BJ (cell line): ENCODE data around the gene DUSP28. TPM values are rescaled to one million over a fixed set of nuclear protein-coding genes. Genes with fewer than 3 reads are reported as not detected.

Source experiments
- CTCF ChIA-PET: fragments of 350-600 bp; formaldehyde crosslinking; extraction: SDS; loops from one replicate; lab custom pipeline; 2021; ENCODE audit warnings: antibody characterized with exemption, inconsistent platforms; lab: Yijun Ruan, JAX
- POLR2A ChIA-PET: fragments of 300-600 bp; sonication (Branson Sonifier 250); formaldehyde crosslinking; extraction: SDS; loops from one replicate; lab custom pipeline; 2021; ENCODE audit warnings: antibody characterized with exemption; lab: Charles Lee
- DNase-seq: peaks from one replicate; pipeline ENCODE4 v3.0.0-alpha.2; 2011; ENCODE audit warnings: low read depth
- H3K27me3 ChIP-seq: 2 replicates; pipeline ENCODE4 v1.6.0; 2011; ENCODE audit warnings: low read length; ENCODE audit not compliant: control insufficient read depth, insufficient read depth
- H3K36me3 ChIP-seq: 2 replicates; pipeline ENCODE4 v1.5.1; 2011; ENCODE audit warnings: low read length; ENCODE audit not compliant: control insufficient read depth, insufficient read depth
- H3K4me3 ChIP-seq: 2 replicates; pipeline ENCODE4 v1.5.1; 2011; ENCODE audit warnings: low read depth, mild to moderate bottlenecking, control low read depth, low read length
- CTCF ChIP-seq: IDR thresholded peaks from 2 replicates; pipeline ENCODE4 v1.5.1; 2011; ENCODE audit warnings: low read depth, mild to moderate bottlenecking, control low read depth, inconsistent platforms, low read length, moderate library complexity; ENCODE audit not compliant: insufficient read depth
- polyA plus RNA-seq: library from polyadenylated mRNA; depleted of rRNA; stranded (reverse); fragments of >200 nt; gene quantifications from 2 replicates; pipeline ENCODE4 v1.2.3, GENCODE V29; 2011

The DUSP28 gene
- polyA plus RNA-seq, 1 experiment: 3.1 TPM

GRCh38 chr2:240523451-240524281 lies 36.5 kb upstream of the DUSP28 start:
- no peak for DNase-seq
- TF ChIP-seq CTCF: no peak
- CTCF ChIA-PET: interaction anchor here (1.4 to 3.1 kb wide), 2 partner anchors 9 to 11 kb away, joined by 3 to 11 read pairs; no protein-coding TSS in a partner anchor
- no peak overlapping the region for H3K4me3 ChIP-seq
- H3K36me3 ChIP-seq: peaks cover 1% of the 10 kb centered on the region; the same call in 1 of the 2 replicates
- H3K27me3 ChIP-seq: no peaks in the 10 kb centered on the region
- POLR2A ChIA-PET: no interaction called here

GRCh38 chr2:240524963-240525718 lies 35.0 kb upstream of the DUSP28 start:
- H3K4me3 ChIP-seq: no peak overlapping the region
- POLR2A ChIA-PET: no interaction called here
- TF ChIP-seq CTCF: no peak
- H3K36me3 ChIP-seq: peaks cover 1% of the 10 kb centered on the region; the same call in 1 of the 2 replicates
- H3K27me3 ChIP-seq: no peaks in the 10 kb centered on the region
- CTCF ChIA-PET: interaction anchor here (1.4 kb wide), 1 partner anchor 12 kb away, joined by 3 read pairs; no protein-coding TSS in a partner anchor
- DNase-seq: no peak

DNA sequence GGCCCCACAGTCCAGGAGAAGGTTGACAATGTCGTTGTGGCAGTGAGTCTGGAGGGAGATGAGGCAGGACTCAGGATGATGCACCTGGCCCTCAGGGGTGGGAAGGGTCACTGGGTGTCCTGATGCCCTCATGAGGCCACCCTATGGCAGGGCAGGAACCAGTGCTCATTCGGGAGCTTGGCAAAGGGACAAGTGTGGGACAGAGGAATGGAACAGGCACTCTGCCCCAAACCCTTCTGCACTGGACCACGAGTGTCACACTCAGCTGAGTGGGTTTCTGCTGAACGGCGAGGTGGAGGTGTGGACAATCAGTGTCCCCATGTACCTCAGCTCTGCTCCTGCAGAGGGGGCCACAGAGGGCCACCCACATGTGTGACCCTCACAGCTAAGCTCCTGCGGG lies 34.4 kb upstream of the DUSP28 start:
- TF ChIP-seq CTCF: no peak
- POLR2A ChIA-PET: no interaction called here
- Histone ChIP-seq H3K27me3 (no peaks in the 10 kb centered on the region), H3K4me3 (no peak overlapping the region), H3K36me3 (peaks cover 1% of the 10 kb centered on the region; the same call in 1 of the 2 replicates)
- no peak for DNase-seq
- CTCF ChIA-PET: interaction anchor here (0.8 kb wide), 1 partner anchor 12 kb away, joined by 5 read pairs; no protein-coding TSS in a partner anchor

DNA sequence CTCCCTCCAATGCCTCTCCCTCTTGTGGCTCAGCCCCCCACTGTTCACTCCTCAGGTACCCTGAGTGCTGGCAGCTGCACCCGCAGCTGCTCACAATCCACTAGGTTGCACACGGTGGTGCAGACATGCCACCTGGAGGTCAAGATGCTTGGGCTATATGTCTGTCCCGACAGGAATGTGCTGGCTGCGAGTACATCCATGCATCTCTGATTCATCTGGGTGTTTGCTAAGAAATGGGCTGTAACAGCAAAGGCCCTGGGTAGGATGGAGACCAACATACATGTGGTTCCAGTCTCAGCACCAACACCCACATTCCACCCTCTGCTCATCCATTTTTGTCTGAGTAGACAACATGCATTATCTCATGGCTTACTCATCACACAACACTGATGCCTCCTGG lies 33.6 kb upstream of the DUSP28 start:
- no peak for TF ChIP-seq CTCF
- ChIA-PET POLR2A (no interaction called here), CTCF (interaction anchor here (0.8 kb wide), 1 partner anchor 12 kb away, joined by 5 read pairs; no protein-coding TSS in a partner anchor)
- Histone ChIP-seq H3K36me3 (peaks cover 1% of the 10 kb centered on the region; the same call in 1 of the 2 replicates), H3K27me3 (no peaks in the 10 kb centered on the region), H3K4me3 (no peak overlapping the region)
- DNase-seq: no peak
